ENCODE results near the gene HCN2.

The HCN2 gene

DNA sequence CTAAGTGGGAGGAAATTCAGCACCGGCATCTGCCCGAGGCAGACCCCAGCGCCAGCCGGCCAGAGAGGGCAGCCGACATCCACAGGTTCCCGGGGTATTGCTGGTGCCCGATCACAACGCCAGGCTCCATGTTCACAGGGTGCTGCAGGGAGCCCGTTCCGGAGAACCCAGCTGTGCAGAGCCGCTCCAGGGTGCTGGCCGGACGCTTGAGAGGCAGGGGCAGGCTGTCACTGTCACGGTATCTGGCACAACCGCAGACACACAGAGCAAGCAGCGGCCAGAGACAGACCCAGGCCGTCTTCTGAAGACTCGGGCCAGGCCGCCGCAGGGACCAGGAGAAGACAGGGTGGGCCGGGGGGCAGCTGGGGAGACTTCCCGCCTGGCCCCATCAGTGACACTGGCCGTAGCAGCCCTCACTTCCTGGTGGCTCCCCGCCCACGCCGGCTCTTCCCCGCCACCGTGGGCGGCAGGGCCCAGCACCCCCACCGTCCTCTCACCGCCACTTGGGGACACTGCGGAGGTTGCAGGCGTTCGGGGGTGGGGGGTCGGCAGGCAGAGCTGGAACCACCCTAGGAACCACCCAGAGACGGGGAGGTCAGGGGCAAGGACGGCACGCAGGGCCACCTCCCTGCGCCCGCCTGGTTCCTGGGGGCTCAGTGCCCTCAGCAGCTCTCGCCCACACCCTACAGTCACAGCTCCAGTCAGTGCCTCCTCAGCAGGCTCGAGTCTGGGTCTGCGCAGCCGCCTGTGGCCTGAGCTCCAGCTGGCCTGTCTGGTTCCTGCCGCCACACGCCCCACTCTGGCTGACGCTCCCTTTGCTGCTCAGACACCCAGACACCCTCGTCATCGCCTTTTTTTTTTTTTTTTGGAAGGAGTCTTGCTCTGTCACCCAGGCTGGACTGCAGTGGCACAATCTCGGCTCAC is 69.5 kb downstream of the HCN2 start:
- DNase-seq: no peak

GRCh38 chr19:660793-661426 is 71.2 kb downstream of the HCN2 start:
- no peak for DNase-seq

GRCh38 chr19:661427-662196 is 71.9 kb downstream of the HCN2 start:
- DNase-seq: peak; percentile 61

DNA sequence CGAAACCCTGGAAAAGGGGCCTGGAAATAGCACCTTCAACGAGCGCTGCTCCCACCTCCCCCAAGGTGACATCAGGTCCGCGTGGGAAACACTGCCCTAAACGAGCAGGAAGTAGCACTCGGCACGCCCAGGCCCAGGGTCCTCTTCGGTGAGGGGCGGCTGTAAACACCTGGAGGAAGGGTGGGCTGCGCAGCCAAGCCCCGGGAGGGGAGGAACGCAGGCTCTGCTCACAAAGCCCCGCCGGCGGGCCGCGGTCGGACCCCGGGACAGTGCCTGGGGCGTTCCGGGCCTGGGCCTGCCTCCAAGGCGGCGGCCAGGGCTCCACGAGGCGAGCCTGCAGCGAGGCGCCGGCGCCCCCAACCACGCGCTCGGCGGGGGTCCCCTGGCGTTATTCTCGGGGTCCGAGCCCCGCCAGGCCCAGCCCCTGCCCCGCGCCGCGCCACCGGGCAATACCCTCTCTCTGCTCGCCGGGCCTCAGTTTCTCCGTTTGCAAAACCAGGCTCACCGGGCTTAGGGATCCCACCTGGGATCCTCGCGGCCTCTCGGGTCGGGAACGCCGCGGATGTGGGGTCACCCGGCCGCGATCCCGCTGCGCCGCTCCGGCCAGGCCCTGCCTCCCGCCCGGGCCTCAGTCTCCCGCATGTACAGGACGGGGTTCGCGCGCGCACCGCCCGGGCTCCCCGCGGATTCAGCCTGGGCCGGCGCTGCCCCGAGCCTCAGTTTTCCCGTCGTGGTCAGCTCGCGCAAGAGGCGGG is 72.7 kb downstream of the HCN2 start:
- peak; percentile 69 for DNase-seq

DNA sequence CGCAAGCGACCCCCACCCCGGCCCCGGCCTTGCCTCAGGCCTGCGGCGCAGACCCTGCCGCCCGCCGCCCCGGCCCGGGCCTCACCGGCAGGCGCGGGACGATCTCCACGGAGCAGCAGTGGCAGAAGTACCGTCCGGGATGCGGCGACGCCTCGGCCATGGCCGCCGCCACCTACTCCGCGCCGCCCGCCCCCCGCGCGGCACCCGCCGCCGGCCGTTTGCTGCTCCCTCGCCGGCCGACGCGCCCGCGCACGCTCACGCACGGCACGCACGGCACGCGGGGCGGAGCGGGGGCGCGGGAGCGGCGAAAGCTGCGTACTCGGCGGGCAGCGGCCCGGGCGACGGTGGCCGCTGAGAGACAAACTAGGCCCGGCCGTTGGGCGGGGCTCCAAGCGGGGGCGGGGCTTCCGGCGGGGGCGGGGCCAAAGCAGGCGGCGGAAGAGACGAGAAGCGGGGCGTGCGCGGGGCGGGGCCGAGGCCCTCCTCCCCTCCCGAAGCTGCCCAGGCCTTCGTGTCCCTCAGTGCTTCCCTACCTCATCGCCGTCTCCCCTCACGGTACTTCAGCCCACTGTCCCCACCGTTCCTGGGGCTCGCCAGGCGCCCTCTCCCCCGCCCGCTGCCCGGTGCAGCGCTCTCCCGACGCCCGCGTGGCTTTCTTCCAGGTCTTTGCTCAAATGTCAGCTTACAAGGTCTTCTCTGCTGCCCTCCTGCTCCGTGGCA is 73.4 kb downstream of the HCN2 start, which contains the start of gene RNF126:
TSS of gene RNF126 (minus strand) at position 253 of the 720 bp plus-strand sequence. CDS start at position 160, 93 bp downstream.
- peak; percentile 98 for DNase-seq

GRCh38 chr19:663682-664117 is 74.0 kb downstream of the HCN2 start:
- DNase-seq: no peak

GRCh38 chr19:664913-665443 is 75.3 kb downstream of the HCN2 start:
- peak; percentile 84 for DNase-seq

Measured in stimulated activated CD4-positive, alpha-beta T cell treated with anti-CD3 and anti-CD28 coated beads, Interleukin-12 subunit alpha, Interleukin-12 subunit beta, amount 100 ng/mL, for 4 hours (primary cell).